ENCODE data around the gene CHAD.

CHAD gene

GRCh38 chr17:50458701-50459676, 9.7 kb downstream of the CHAD start:
- DNase-seq, result no peak

- no peak for DNase-seq
Observed at GRCh38 chr17:50458270-50458669, 10.4 kb downstream of the CHAD start.

GRCh38 chr17:50457621-50458020, 11.1 kb downstream of the CHAD start:
- no peak for DNase-seq

GRCh38 chr17:50453901-50454300, 14.8 kb downstream of the CHAD start:
- no peak for DNase-seq

GRCh38 chr17:50452630-50453300, 15.9 kb downstream of the CHAD start:
- no peak for DNase-seq

- no peak for DNase-seq
Observed at GRCh38 chr17:50451943-50452629, 16.6 kb downstream of the CHAD start.

- DNase-seq, result no peak
Observed at GRCh38 chr17:50448643-50449042, 20.0 kb downstream of the CHAD start.

GRCh38 chr17:50447870-50448595, 20.6 kb downstream of the CHAD start:
- no peak for DNase-seq

GRCh38 chr17:50445730-50446325, 22.9 kb downstream of the CHAD start:
- no peak for DNase-seq

GRCh38 chr17:50444841-50445715, 23.6 kb downstream of the CHAD start:
- DNase-seq, result no peak

- DNase-seq, result peak in 11 of 56 donors; percentile 2 to 50 (median 33)
Observed at GRCh38 chr17:50443505-50443974, 25.1 kb downstream of the CHAD start.

GRCh38 chr17:50440838-50441829, 27.5 kb downstream of the CHAD start:
- no peak for DNase-seq

- DNase-seq, result no peak
Observed at GRCh38 chr17:50440172-50440837, 28.4 kb downstream of the CHAD start.

GRCh38 chr17:50439008-50439407, 29.7 kb downstream of the CHAD start:
- DNase-seq, result no peak

GRCh38 chr17:50437409-50437808, 31.3 kb downstream of the CHAD start:
- DNase-seq, result no peak

GRCh38 chr17:50432125-50432762, 36.4 kb downstream of the CHAD start:
- DNase-seq, result no peak

All from nucleus accumbens (tissue), 56 donors.